ENCODE results near the gene PIGZ. TPM values are rescaled to one million over a fixed set of nuclear protein-coding genes. Genes with fewer than 3 reads are reported as not detected.

Gene PIGZ
- total RNA-seq, 1 experiment from 2014 or later: 5.1 TPM

- Mint-ChIP-seq H3K4me3 (ENCODE audit: unreplicated experiment) (no peak overlapping the region), H3K27ac (ENCODE audit: unreplicated experiment) (no peak overlapping the region), H3K27me3 (ENCODE audit: insufficient read depth, unreplicated experiment) (no peaks in the 10 kb centered on the region), H3K4me1 (ENCODE audit: low read depth, unreplicated experiment) (no peaks in the 10 kb centered on the region), H3K36me3 (ENCODE audit: insufficient read depth, unreplicated experiment) (peaks cover 5% of the 10 kb centered on the region), H3K9me3 (ENCODE audit: unreplicated experiment) (no peaks in the 10 kb centered on the region)
- POLR2A ChIA-PET: no interaction called here
- CTCF ChIA-PET: no interaction called here
- Histone ChIP-seq H3K9me3 (no peaks in the 10 kb centered on the region), H3K4me3 (ENCODE audit: low read depth, low read length) (no peak overlapping the region), H3K27me3 (replicated peaks; ENCODE audit: control insufficient read depth, insufficient read depth, low read length) (no peaks in the 10 kb centered on the region), H3K36me3 (ENCODE audit: control insufficient read depth, insufficient read depth, low read length) (no peaks in the 10 kb centered on the region), H3K4me1 (peaks cover 6% of the 10 kb centered on the region)
- intact Hi-C loops (cut with micrococcal nuclease; ENCODE audit: unreplicated experiment): no loop called here
- TF ChIP-seq CTCF (IDR thresholded peaks at IDR 0.05; ENCODE audit: insufficient read depth in 1 of 2, low read depth in 1 of 2, low read length in 1 of 2, severe bottlenecking in 1 of 2, unreplicated experiment in 1 of 2): no peak
- BruUV-seq (replicated peaks): no TSS peak
- DNase-seq: no peak
These were observed 43.9 kb upstream of the PIGZ start for GRCh38 chr3:197012540-197012883.

- TF ChIP-seq CTCF (IDR thresholded peaks at IDR 0.05; ENCODE audit: insufficient read depth in 1 of 2, low read depth in 1 of 2, low read length in 1 of 2, severe bottlenecking in 1 of 2, unreplicated experiment in 1 of 2): no peak
These were observed 43.3 kb upstream of the PIGZ start for GRCh38 chr3:197011780-197012539.

GRCh38 chr3:197010556-197011351 is 42.1 kb upstream of the PIGZ start:
- H3K4me3 Mint-ChIP-seq (ENCODE audit: unreplicated experiment): no peak overlapping the region
- no peak for DNase-seq
- peaks cover 12% of the 10 kb centered on the region for H3K4me1 ChIP-seq
- TF ChIP-seq CTCF (IDR thresholded peaks at IDR 0.05; ENCODE audit: insufficient read depth in 1 of 2, low read depth in 1 of 2, low read length in 1 of 2, severe bottlenecking in 1 of 2, unreplicated experiment in 1 of 2): no peak
- intact Hi-C loops (cut with micrococcal nuclease; ENCODE audit: unreplicated experiment): no loop called here
- BruUV-seq (replicated peaks): no TSS peak
- no peaks in the 10 kb centered on the region for H3K9me3 ChIP-seq
- H3K27me3 Mint-ChIP-seq (ENCODE audit: insufficient read depth, unreplicated experiment): no peaks in the 10 kb centered on the region
- CTCF ChIA-PET: no interaction called here
- POLR2A ChIA-PET: no interaction called here
- no peaks in the 10 kb centered on the region for H3K36me3 ChIP-seq (ENCODE audit: control insufficient read depth, insufficient read depth, low read length)
- no peaks in the 10 kb centered on the region for H3K4me1 Mint-ChIP-seq (ENCODE audit: low read depth, unreplicated experiment)
- H3K4me3 ChIP-seq (ENCODE audit: low read depth, low read length): no peak overlapping the region
- no peaks in the 10 kb centered on the region for H3K36me3 Mint-ChIP-seq (ENCODE audit: insufficient read depth, unreplicated experiment)
- H3K9me3 Mint-ChIP-seq (ENCODE audit: unreplicated experiment): no peaks in the 10 kb centered on the region
- no peak overlapping the region for H3K27ac Mint-ChIP-seq (ENCODE audit: unreplicated experiment)
- no peaks in the 10 kb centered on the region for H3K27me3 ChIP-seq (replicated peaks; ENCODE audit: control insufficient read depth, insufficient read depth, low read length)

More at GRCh38 chr3:197011780-197012539, 43.3 kb upstream of the PIGZ start:
- no peaks in the 10 kb centered on the region for H3K9me3 ChIP-seq
- H3K27me3 ChIP-seq (replicated peaks; ENCODE audit: control insufficient read depth, insufficient read depth, low read length): no peaks in the 10 kb centered on the region
- intact Hi-C loops (cut with micrococcal nuclease; ENCODE audit: unreplicated experiment): no loop called here
- ChIA-PET POLR2A (no interaction called here), CTCF (no interaction called here)
- H3K27me3 Mint-ChIP-seq (ENCODE audit: insufficient read depth, unreplicated experiment): no peaks in the 10 kb centered on the region
- DNase-seq: no peak
- no peaks in the 10 kb centered on the region for H3K4me1 Mint-ChIP-seq (ENCODE audit: low read depth, unreplicated experiment)
- H3K4me3 ChIP-seq (ENCODE audit: low read depth, low read length): no peak overlapping the region
- H3K36me3 ChIP-seq (ENCODE audit: control insufficient read depth, insufficient read depth, low read length): no peaks in the 10 kb centered on the region
- peaks cover 5% of the 10 kb centered on the region for H3K36me3 Mint-ChIP-seq (ENCODE audit: insufficient read depth, unreplicated experiment)
- H3K27ac Mint-ChIP-seq (ENCODE audit: unreplicated experiment): no peak overlapping the region
- H3K4me1 ChIP-seq: peaks cover 11% of the 10 kb centered on the region
- BruUV-seq (replicated peaks): no TSS peak
- H3K4me3 Mint-ChIP-seq (ENCODE audit: unreplicated experiment): no peak overlapping the region
- no peaks in the 10 kb centered on the region for H3K9me3 Mint-ChIP-seq (ENCODE audit: unreplicated experiment)
